K562 (cell line): ENCODE results near the gene ERICH6. TPM values are rescaled to one million over a fixed set of nuclear protein-coding genes. Genes with fewer than 3 reads are reported as not detected.

ENCODE experiments used
- CHD4 ChIP-seq: fragments of 200-600 bp; sonication (generic); IDR thresholded peaks from 3 replicates; pipeline ENCODE4 v1.6.1; 2012; ENCODE audit warnings: low read depth, mild to moderate bottlenecking, mixed read lengths, low read length, inconsistent platforms; ENCODE audit not compliant: insufficient read depth, insufficient replicate concordance, poor library complexity, severe bottlenecking
- DMBX1 ChIP-seq: fragments of 250-450 bp; sonication (Bioruptor Pico); IDR thresholded peaks from 2 replicates; pipeline ENCODE4 v1.8.0; 2022; ENCODE audit warnings: inconsistent platforms, mild to moderate bottlenecking, moderate library complexity, borderline replicate concordance
- KAT7 ChIP-seq: sonication (generic); formaldehyde crosslinking; IDR thresholded peaks from 2 replicates; pipeline ENCODE4 v1.8.0; 2022; ENCODE audit warnings: missing genetic modification reagents, mild to moderate bottlenecking, borderline replicate concordance
- KLF16 ChIP-seq: IDR thresholded peaks from 2 replicates; pipeline ENCODE4 v1.6.1; 2016; ENCODE audit warnings: antibody characterized with exemption
- MAFF ChIP-seq: IDR thresholded peaks from 2 replicates; pipeline ENCODE4 v1.6.1; 2012; ENCODE audit warnings: low read length, improper control_type of control experiment
- PCBP2 ChIP-seq: fragments of 200-400 bp; formaldehyde crosslinking; IDR thresholded peaks from 2 replicates; pipeline ENCODE4 v1.6.1; 2018; ENCODE audit warnings: low read length, low read depth, mild to moderate bottlenecking, moderate library complexity; ENCODE audit not compliant: poor library complexity, severe bottlenecking
- TEAD4 ChIP-seq, 2 experiments: sonication (generic) in 1 of 2; formaldehyde crosslinking in 1 of 2; IDR thresholded peaks; 2 replicates each; pipeline versions ENCODE4 v1.6.1 to v1.8.0; 2012 to 2022; ENCODE audit warnings: borderline replicate concordance in 1 of 2, inconsistent platforms in 1 of 2, low read length in 1 of 2, mild to moderate bottlenecking in 1 of 2, missing genetic modification reagents in 1 of 2
- ZNF23 ChIP-seq: fragments of 250-450 bp; sonication (Bioruptor Pico); IDR thresholded peaks from 2 replicates; pipeline ENCODE4 v1.4.0; 2020; ENCODE audit warnings: mild to moderate bottlenecking
- polyA plus RNA-seq, 8 experiments: library from polyadenylated mRNA; depleted of rRNA in 4 of 8; stranded (reverse) in 5 of 8; unstranded in 3 of 8; fragments of >200 nt; fragmentation: Nextera tagmentation in 2 of 8; fragmentation: Illumina TruSeq in 1 of 8; extraction: Ambion mirVana in 2 of 8; extraction: Trizol in 1 of 8; gene quantifications; 2 replicates each; pipeline versions ENCODE4 v1.2.1 to v1.2.3, GENCODE V29; 2011 to 2014; ENCODE audit warnings: inconsistent platforms in 1 of 8, missing spikeins in 1 of 8
- total RNA-seq, 7 experiments: library from RNA; depleted of rRNA in 6 of 7; stranded (reverse); fragments of >200 nt in 6 of 7; fragmentation: Illumina TruSeq in 2 of 7; extraction: Trizol in 2 of 7; gene quantifications; 2 replicates each; pipeline versions ENCODE4 v1.2.1 to v1.2.3, GENCODE V29; 2011 to 2021; ENCODE audit warnings: low replicate concordance in 1 of 7
- TF ChIP-seq, protein P1 (sequence below), 2 experiments: fragments of 250-450 bp in 1 of 2; fragments of 450-650 bp in 1 of 2; sonication (Bioruptor Pico) in 1 of 2; IDR thresholded peaks; 2 replicates each; pipeline versions ENCODE4 v1.6.1 to v1.8.0; 2016 to 2021; ENCODE audit warnings: mild to moderate bottlenecking in 2 of 2, moderate library complexity in 2 of 2, missing compliant biosample characterization in 1 of 2, missing genetic modification characterization in 1 of 2
- TF ChIP-seq, protein P2 (sequence below): sonication (generic); formaldehyde crosslinking; IDR thresholded peaks from 2 replicates; pipeline ENCODE4 v1.8.0; 2022; ENCODE audit warnings: missing genetic modification reagents, mild to moderate bottlenecking, borderline replicate concordance
- TF ChIP-seq, protein P3 (sequence below): sonication (generic); formaldehyde crosslinking; IDR thresholded peaks from 2 replicates; pipeline ENCODE4 v1.8.1; 2023; ENCODE audit warnings: mild to moderate bottlenecking, missing genetic modification reagents
- TF ChIP-seq, protein P4 (sequence below), 2 experiments: fragments of 450-650 bp; IDR thresholded peaks; 2 replicates each; pipeline ENCODE4 v1.6.1; 2018; ENCODE audit warnings: mild to moderate bottlenecking in 2 of 2, low read depth in 1 of 2; ENCODE audit not compliant: partially characterized antibody in 2 of 2
- TF ChIP-seq, protein P5 (sequence below): sonication (generic); formaldehyde crosslinking; IDR thresholded peaks from 2 replicates; pipeline ENCODE4 v1.8.1; 2023; ENCODE audit warnings: mild to moderate bottlenecking, missing genetic modification reagents, moderate library complexity
- TF ChIP-seq, protein P6 (sequence below): sonication (generic); formaldehyde crosslinking; IDR thresholded peaks from 2 replicates; pipeline ENCODE4 v1.8.1; 2023; ENCODE audit warnings: mild to moderate bottlenecking, missing genetic modification reagents

The ERICH6 gene
- total and polyA plus RNA-seq, 9 of the 15 experiments (the other 6 are each of a cell fraction or from before 2014, with no cell fraction given) = not detected

DNA sequence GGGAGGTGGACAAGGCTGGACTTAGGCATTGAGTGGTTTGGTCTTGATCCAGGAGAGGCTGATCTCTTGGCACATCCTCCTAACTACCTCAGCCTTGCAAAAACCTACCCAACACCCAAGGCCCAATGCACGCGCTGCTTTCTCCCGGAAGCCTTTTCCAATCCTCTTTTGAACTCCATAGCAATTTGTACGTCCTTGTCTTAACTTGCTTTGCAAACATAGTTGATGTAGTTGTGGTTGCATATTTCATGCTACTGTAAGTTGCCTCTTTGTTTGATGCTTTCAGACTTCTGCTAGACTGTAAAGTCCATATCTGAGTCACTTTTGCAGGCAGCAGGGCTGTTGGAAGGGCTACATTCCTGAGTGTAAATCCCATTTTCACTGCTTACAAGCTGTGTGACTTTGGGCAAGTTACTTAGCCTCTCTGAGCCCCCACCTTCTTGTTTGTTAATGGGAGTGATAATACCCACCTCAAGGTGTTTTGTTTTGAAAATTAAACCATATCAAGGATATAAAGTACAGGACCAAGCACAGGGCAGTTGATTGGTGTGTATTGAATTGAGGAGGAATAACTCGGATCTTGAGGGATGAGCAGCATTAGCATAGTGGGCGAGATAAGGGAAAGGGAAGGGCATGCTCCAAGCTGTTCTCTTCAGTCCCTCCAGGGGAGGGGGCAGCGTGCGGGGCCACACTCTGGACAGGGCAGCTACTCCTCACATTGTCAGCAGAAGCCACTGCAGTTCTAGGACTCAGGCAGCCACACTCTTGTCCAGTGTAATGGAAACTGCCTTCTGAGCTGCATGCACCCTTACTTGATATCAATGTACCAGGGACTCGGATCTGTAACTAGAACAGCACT lies 30.4 kb upstream of the ERICH6 start (continued):
- TF ChIP-seq, protein P1, sequence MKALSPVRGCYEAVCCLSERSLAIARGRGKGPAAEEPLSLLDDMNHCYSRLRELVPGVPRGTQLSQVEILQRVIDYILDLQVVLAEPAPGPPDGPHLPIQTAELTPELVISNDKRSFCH (CRISPR knock-in tag; IDR thresholded peaks at IDR 0.05) = no peak
- TF ChIP-seq, protein P1 (tag; IDR thresholded peaks at IDR 0.05) = no peak
- no peak for TF ChIP-seq ZNF23 (CRISPR knock-in tag)
- no peak for TF ChIP-seq KAT7 (CRISPR knock-in tag)
- 0 out of 2 replicates have a peak, but pooled peaks have one; percentile 14 for TF ChIP-seq KLF16
- TF ChIP-seq, protein P2, sequence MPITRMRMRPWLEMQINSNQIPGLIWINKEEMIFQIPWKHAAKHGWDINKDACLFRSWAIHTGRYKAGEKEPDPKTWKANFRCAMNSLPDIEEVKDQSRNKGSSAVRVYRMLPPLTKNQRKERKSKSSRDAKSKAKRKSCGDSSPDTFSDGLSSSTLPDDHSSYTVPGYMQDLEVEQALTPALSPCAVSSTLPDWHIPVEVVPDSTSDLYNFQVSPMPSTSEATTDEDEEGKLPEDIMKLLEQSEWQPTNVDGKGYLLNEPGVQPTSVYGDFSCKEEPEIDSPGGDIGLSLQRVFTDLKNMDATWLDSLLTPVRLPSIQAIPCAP = no peak
- 0 out of 2 replicates have a peak, but pooled peaks have one; percentile 54 for TF ChIP-seq DMBX1 (CRISPR knock-in tag)
- peak; percentile 76 for TF ChIP-seq CHD4
- TF ChIP-seq, protein P3, sequence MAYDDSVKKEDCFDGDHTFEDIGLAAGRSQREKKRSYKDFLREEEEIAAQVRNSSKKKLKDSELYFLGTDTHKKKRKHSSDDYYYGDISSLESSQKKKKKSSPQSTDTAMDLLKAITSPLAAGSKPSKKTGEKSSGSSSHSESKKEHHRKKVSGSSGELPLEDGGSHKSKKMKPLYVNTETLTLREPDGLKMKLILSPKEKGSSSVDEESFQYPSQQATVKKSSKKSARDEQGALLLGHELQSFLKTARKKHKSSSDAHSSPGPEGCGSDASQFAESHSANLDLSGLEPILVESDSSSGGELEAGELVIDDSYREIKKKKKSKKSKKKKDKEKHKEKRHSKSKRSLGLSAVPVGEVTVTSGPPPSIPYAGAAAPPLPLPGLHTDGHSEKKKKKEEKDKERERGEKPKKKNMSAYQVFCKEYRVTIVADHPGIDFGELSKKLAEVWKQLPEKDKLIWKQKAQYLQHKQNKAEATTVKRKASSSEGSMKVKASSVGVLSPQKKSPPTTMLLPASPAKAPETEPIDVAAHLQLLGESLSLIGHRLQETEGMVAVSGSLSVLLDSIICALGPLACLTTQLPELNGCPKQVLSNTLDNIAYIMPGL (CRISPR knock-in tag) = no peak
- TF ChIP-seq, protein P4, sequence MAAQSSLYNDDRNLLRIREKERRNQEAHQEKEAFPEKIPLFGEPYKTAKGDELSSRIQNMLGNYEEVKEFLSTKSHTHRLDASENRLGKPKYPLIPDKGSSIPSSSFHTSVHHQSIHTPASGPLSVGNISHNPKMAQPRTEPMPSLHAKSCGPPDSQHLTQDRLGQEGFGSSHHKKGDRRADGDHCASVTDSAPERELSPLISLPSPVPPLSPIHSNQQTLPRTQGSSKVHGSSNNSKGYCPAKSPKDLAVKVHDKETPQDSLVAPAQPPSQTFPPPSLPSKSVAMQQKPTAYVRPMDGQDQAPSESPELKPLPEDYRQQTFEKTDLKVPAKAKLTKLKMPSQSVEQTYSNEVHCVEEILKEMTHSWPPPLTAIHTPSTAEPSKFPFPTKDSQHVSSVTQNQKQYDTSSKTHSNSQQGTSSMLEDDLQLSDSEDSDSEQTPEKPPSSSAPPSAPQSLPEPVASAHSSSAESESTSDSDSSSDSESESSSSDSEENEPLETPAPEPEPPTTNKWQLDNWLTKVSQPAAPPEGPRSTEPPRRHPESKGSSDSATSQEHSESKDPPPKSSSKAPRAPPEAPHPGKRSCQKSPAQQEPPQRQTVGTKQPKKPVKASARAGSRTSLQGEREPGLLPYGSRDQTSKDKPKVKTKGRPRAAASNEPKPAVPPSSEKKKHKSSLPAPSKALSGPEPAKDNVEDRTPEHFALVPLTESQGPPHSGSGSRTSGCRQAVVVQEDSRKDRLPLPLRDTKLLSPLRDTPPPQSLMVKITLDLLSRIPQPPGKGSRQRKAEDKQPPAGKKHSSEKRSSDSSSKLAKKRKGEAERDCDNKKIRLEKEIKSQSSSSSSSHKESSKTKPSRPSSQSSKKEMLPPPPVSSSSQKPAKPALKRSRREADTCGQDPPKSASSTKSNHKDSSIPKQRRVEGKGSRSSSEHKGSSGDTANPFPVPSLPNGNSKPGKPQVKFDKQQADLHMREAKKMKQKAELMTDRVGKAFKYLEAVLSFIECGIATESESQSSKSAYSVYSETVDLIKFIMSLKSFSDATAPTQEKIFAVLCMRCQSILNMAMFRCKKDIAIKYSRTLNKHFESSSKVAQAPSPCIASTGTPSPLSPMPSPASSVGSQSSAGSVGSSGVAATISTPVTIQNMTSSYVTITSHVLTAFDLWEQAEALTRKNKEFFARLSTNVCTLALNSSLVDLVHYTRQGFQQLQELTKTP (IDR thresholded peaks at IDR 0.05; ENCODE audit: low read depth in 1 of 2, partially characterized antibody in 2 of 2) = peak in 1 of 2 experiments; percentile 2
- TF ChIP-seq PCBP2 = no peak
- TF ChIP-seq, protein P5, sequence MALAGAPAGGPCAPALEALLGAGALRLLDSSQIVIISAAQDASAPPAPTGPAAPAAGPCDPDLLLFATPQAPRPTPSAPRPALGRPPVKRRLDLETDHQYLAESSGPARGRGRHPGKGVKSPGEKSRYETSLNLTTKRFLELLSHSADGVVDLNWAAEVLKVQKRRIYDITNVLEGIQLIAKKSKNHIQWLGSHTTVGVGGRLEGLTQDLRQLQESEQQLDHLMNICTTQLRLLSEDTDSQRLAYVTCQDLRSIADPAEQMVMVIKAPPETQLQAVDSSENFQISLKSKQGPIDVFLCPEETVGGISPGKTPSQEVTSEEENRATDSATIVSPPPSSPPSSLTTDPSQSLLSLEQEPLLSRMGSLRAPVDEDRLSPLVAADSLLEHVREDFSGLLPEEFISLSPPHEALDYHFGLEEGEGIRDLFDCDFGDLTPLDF (CRISPR knock-in tag) = no peak
- TF ChIP-seq TEAD4 (IDR thresholded peaks at IDR 0.05; ENCODE audit: low read length) = no peak
- no peak for TF ChIP-seq TEAD4 (CRISPR knock-in tag; IDR thresholded peaks at IDR 0.05; ENCODE audit: borderline replicate concordance)
- no peak for TF ChIP-seq MAFF
- TF ChIP-seq, protein P6, sequence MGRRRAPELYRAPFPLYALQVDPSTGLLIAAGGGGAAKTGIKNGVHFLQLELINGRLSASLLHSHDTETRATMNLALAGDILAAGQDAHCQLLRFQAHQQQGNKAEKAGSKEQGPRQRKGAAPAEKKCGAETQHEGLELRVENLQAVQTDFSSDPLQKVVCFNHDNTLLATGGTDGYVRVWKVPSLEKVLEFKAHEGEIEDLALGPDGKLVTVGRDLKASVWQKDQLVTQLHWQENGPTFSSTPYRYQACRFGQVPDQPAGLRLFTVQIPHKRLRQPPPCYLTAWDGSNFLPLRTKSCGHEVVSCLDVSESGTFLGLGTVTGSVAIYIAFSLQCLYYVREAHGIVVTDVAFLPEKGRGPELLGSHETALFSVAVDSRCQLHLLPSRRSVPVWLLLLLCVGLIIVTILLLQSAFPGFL (CRISPR knock-in tag) = no peak
